Loucy (cell line): ENCODE data around the gene ANK3.

Experiments used
- EZH2phosphoT487 ChIP-seq: fragments of 200-600 bp; IDR thresholded peaks from 2 replicates; pipeline ENCODE4 v1.6.1; 2018; ENCODE audit warnings: antibody characterized with exemption, mild to moderate bottlenecking, moderate library complexity, borderline replicate concordance
- TF ChIP-seq, protein P1 (sequence below): fragments of 200-600 bp; sonication (generic); conservative IDR thresholded peaks from 2 replicates; pipeline ENCODE4 v1.5.1; 2014; ENCODE audit warnings: mild to moderate bottlenecking, antibody characterized with exemption, low read length

DNA sequence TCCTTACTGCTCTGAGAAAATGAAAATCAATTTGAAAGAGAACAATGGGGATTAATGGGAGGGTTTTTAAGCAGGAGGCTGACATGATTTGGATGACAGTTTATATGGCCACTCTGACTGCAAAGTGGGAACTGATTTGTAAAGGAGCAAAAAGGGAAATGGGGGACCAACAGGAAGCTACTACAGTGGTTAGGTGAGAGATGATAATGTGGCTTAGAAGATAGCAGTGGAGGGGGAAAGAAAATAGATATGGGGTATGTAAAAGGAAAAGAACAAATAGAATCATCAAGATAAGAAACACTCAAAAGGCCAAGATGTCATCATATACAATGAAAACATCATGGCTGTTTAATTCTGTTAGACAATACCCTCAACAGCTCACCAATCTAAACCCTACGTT, 177.5 kb downstream of the ANK3 start:
- TF ChIP-seq, protein P1, sequence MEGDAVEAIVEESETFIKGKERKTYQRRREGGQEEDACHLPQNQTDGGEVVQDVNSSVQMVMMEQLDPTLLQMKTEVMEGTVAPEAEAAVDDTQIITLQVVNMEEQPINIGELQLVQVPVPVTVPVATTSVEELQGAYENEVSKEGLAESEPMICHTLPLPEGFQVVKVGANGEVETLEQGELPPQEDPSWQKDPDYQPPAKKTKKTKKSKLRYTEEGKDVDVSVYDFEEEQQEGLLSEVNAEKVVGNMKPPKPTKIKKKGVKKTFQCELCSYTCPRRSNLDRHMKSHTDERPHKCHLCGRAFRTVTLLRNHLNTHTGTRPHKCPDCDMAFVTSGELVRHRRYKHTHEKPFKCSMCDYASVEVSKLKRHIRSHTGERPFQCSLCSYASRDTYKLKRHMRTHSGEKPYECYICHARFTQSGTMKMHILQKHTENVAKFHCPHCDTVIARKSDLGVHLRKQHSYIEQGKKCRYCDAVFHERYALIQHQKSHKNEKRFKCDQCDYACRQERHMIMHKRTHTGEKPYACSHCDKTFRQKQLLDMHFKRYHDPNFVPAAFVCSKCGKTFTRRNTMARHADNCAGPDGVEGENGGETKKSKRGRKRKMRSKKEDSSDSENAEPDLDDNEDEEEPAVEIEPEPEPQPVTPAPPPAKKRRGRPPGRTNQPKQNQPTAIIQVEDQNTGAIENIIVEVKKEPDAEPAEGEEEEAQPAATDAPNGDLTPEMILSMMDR, result no peak
- TF ChIP-seq EZH2phosphoT487, result no peak
